Gastrocnemius medialis (tissue), 4 donors: ENCODE measurements around the gene AGAP1. TPM values are rescaled to one million over a fixed set of nuclear protein-coding genes. Genes with fewer than 3 reads are reported as not detected.

ENCODE experiments used
- ATAC-seq, 2 donors: fragments of 150-250 bp; one replicate each; pipeline ENCODE4 v1.9.1; 2016
- DNase-seq, 2 donors: peaks; one replicate each; pipeline ENCODE4 v3.0.0-alpha.2; 2019
- H3K27ac ChIP-seq, 4 donors: fragments of 200-600 bp; sonication (generic); 1 replicate in 1 of 4; 2 replicates in 3 of 4; pipeline ENCODE4 v1.5.1; 2016 to 2018; ENCODE audit warnings: mild to moderate bottlenecking in 2 of 4, moderate library complexity in 1 of 4
- H3K27me3 ChIP-seq, 3 donors: fragments of 200-600 bp; sonication (generic) in 2 of 3; 1 replicate in 1 of 3; 2 replicates in 2 of 3; pipeline versions ENCODE4 v1.5.1 to v1.6.0; 2016 to 2019; ENCODE audit warnings: mild to moderate bottlenecking in 1 of 3, moderate library complexity in 1 of 3
- H3K36me3 ChIP-seq, 2 donors: fragments of 200-600 bp; sonication (generic) in 1 of 2; one replicate each; pipeline ENCODE4 v1.5.1; 2017 to 2018
- H3K4me1 ChIP-seq, 2 donors: fragments of 200-600 bp; sonication (generic) in 1 of 2; one replicate each; pipeline ENCODE4 v1.5.1; 2016 to 2017; ENCODE audit warnings: mild to moderate bottlenecking in 2 of 2
- H3K4me3 ChIP-seq, 4 donors: fragments of 200-600 bp; sonication (generic) in 3 of 4; 1 replicate in 1 of 4; 2 replicates in 3 of 4; pipeline ENCODE4 v1.5.1; 2016 to 2019; ENCODE audit warnings: mild to moderate bottlenecking in 2 of 4
- H3K9me3 ChIP-seq, 3 donors: fragments of 200-600 bp; sonication (generic) in 2 of 3; 1 replicate in 1 of 3; 2 replicates in 2 of 3; pipeline ENCODE4 v1.5.1; 2016 to 2019
- CTCF ChIP-seq, 5 experiments: fragments of 450-650 bp in 3 of 5; fragments of 200-600 bp in 2 of 5; sonication (generic) in 2 of 5; IDR thresholded peaks in 4 of 5; conservative IDR thresholded peaks in 1 of 5; 1 replicate in 4 of 5; 2 replicates in 1 of 5; pipeline ENCODE4 v1.5.1; 2016 to 2019; ENCODE audit warnings: antibody characterized with exemption in 5 of 5, mild to moderate bottlenecking in 3 of 5, moderate library complexity in 3 of 5
- POLR2A ChIP-seq, 2 donors: fragments of 450-650 bp; IDR thresholded peaks; one replicate each; pipeline ENCODE4 v1.6.1; 2017; ENCODE audit warnings: antibody characterized with exemption in 2 of 2, mild to moderate bottlenecking in 2 of 2, moderate library complexity in 2 of 2
- in situ Hi-C, 4 donors: fragments of 200-750 bp; cut with MboI; loops; one replicate each; pipeline versions ENCODE4 v1.15.0 to v1.8.0; 2017; ENCODE audit warnings: low sequenced_read_pairs in 4 of 4
- intact Hi-C: fragments of 100-400 bp; cut with DNase I; formaldehyde crosslinking; loops from one replicate; pipeline ENCODE4 v1.15.1; 2023; ENCODE audit warnings: low total_unique reads
- total RNA-seq, 4 donors: library from RNA; depleted of rRNA; stranded (reverse); fragments of >200 nt; gene quantifications; one replicate each; pipeline versions ENCODE4 v1.1.0 to v1.2.3, GENCODE V29; 2016

Gene AGAP1
- total RNA-seq, 4 donors from 2014 or later: 8.5 to 26.8 (median 14.4) TPM

GRCh38 chr2:235739704-235740415 lies 246.0 kb downstream of the AGAP1 start:
- no peak overlapping the region for H3K27ac ChIP-seq
- intact Hi-C loops (no loop called here), in situ Hi-C loops (loop anchor here (5.0 to 10.0 kb wide), 5 partner anchors 65 to 605 kb away; no protein-coding TSS in a partner anchor)
- H3K4me3 ChIP-seq: no peak overlapping the region
- no peak for ATAC-seq
- H3K36me3 ChIP-seq: no peaks in the 10 kb centered on the region
- TF ChIP-seq CTCF (IDR thresholded peaks at IDR 0.05 in 4 of 5, conservative IDR thresholded peaks at IDR 0.05 in 1 of 5) (no peak), POLR2A (IDR thresholded peaks at IDR 0.05) (no peak)
- no peaks in the 10 kb centered on the region for H3K27me3 ChIP-seq
- no peak for DNase-seq
- H3K9me3 ChIP-seq: no peaks in the 10 kb centered on the region
- H3K4me1 ChIP-seq: no peaks in the 10 kb centered on the region

- H3K9me3 ChIP-seq: no peaks in the 10 kb centered on the region
- H3K4me3 ChIP-seq: no peak overlapping the region
- no peak overlapping the region for H3K27ac ChIP-seq
- in situ Hi-C loops: loop anchor here (5.0 to 10.0 kb wide), 5 partner anchors 66 to 606 kb away; no protein-coding TSS in a partner anchor
- DNase-seq (no peak), ATAC-seq (no peak)
- TF ChIP-seq POLR2A (IDR thresholded peaks at IDR 0.05): no peak
- TF ChIP-seq CTCF (IDR thresholded peaks at IDR 0.05 in 4 of 5, conservative IDR thresholded peaks at IDR 0.05 in 1 of 5): peak in 2 of 5 experiments; percentile 15 to 22
- no peaks in the 10 kb centered on the region for H3K36me3 ChIP-seq
- H3K27me3 ChIP-seq: no peaks in the 10 kb centered on the region
- intact Hi-C loops: no loop called here
- H3K4me1 ChIP-seq: no peaks in the 10 kb centered on the region
Measured at GRCh38 chr2:235740821-235741220, 247.0 kb downstream of the AGAP1 start.

GRCh38 chr2:235744161-235744560 lies 250.3 kb downstream of the AGAP1 start:
- in situ Hi-C loops (loop anchor here (5.0 to 10.0 kb wide), 5 partner anchors 69 to 609 kb away; no protein-coding TSS in a partner anchor), intact Hi-C loops (no loop called here)
- ATAC-seq: no peak
- no peaks in the 10 kb centered on the region for H3K36me3 ChIP-seq
- H3K27ac ChIP-seq: no peak overlapping the region
- no peak overlapping the region for H3K4me3 ChIP-seq
- no peaks in the 10 kb centered on the region for H3K27me3 ChIP-seq
- no peaks in the 10 kb centered on the region for H3K9me3 ChIP-seq
- H3K4me1 ChIP-seq: peaks cover 0 to 5% of the 10 kb centered on the region in 2 donors
- DNase-seq: no peak
- TF ChIP-seq CTCF (IDR thresholded peaks at IDR 0.05 in 4 of 5, conservative IDR thresholded peaks at IDR 0.05 in 1 of 5) (no peak), POLR2A (IDR thresholded peaks at IDR 0.05) (no peak)

- peaks cover 3 to 11% of the 10 kb centered on the region in 2 donors for H3K4me1 ChIP-seq
- H3K27ac ChIP-seq: no peak overlapping the region
- no peaks in the 10 kb centered on the region for H3K9me3 ChIP-seq
- no peak for DNase-seq
- intact Hi-C loops: loop anchor here (5.0 kb wide), 1 partner anchor 608 kb away; no protein-coding TSS in a partner anchor
- no peak for TF ChIP-seq CTCF (IDR thresholded peaks at IDR 0.05 in 4 of 5, conservative IDR thresholded peaks at IDR 0.05 in 1 of 5)
- no peak for TF ChIP-seq POLR2A (IDR thresholded peaks at IDR 0.05)
- H3K27me3 ChIP-seq: no peaks in the 10 kb centered on the region
- no peak for ATAC-seq
- in situ Hi-C loops: loop anchor here (10.0 kb wide), 4 partner anchors 71 to 611 kb away; no protein-coding TSS in a partner anchor
- H3K4me3 ChIP-seq: no peak overlapping the region
- H3K36me3 ChIP-seq: no peaks in the 10 kb centered on the region
Measured at GRCh38 chr2:235745597-235745996, 251.8 kb downstream of the AGAP1 start.
